GM12874 (cell line): ENCODE measurements around the gene ATP6V0A4.

Experiments used
- TF ChIP-seq, protein P1 (sequence below): IDR thresholded peaks from 2 replicates; pipeline ENCODE4 v1.5.1; 2011; ENCODE audit warnings: low read depth, mild to moderate bottlenecking, control low read depth, low read length, moderate library complexity; ENCODE audit not compliant: insufficient read depth

The ATP6V0A4 gene

GRCh38 chr7:138781004-138781403 lies 17.0 kb downstream of the ATP6V0A4 start:
- TF ChIP-seq, protein P1, sequence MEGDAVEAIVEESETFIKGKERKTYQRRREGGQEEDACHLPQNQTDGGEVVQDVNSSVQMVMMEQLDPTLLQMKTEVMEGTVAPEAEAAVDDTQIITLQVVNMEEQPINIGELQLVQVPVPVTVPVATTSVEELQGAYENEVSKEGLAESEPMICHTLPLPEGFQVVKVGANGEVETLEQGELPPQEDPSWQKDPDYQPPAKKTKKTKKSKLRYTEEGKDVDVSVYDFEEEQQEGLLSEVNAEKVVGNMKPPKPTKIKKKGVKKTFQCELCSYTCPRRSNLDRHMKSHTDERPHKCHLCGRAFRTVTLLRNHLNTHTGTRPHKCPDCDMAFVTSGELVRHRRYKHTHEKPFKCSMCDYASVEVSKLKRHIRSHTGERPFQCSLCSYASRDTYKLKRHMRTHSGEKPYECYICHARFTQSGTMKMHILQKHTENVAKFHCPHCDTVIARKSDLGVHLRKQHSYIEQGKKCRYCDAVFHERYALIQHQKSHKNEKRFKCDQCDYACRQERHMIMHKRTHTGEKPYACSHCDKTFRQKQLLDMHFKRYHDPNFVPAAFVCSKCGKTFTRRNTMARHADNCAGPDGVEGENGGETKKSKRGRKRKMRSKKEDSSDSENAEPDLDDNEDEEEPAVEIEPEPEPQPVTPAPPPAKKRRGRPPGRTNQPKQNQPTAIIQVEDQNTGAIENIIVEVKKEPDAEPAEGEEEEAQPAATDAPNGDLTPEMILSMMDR: no peak

- TF ChIP-seq, protein P1: no peak
Measured at GRCh38 chr7:138776166-138776833, 21.7 kb downstream of the ATP6V0A4 start.

GRCh38 chr7:138773817-138774216 lies 24.2 kb downstream of the ATP6V0A4 start:
- TF ChIP-seq, protein P1: no peak

DNA sequence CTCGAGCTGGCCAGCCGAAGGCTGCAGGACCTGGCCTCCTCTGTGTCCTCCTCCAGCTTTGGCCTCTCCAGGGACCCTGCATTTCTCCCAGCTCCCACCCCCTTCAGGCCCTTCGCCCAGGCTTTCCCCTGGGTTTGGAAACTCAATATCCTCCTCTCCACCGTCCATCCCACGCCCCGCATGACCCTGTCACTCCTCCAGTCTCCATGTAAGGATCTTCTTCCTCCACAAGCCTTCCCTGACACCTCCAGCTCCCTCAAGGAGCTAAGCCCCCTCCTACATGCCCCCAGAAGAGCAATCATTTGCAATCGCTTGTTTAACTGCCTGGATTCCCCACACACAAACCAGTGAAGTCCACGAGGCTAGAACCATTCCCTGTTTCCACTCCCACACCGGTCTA lies 24.8 kb downstream of the ATP6V0A4 start:
- TF ChIP-seq, protein P1: no peak

DNA sequence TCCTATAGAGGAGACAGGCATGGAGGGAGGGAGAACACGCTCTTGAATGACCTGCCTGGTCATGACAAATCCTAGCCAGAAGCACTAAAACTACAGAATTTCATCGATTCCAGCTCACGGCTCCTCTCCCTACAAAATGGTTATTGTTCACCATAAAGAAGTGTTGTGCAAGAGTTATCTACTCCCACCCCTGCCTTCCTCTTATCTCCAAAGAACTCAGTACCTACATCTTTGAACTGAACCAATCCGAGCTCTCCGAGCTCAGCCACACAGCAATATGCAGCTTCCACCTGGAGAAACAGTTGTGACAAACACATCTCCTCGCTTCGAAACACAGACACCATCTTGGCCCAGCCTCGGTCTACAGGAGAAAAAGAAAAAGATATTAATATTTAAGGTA lies 27.1 kb downstream of the ATP6V0A4 start:
- TF ChIP-seq, protein P1: no peak

DNA sequence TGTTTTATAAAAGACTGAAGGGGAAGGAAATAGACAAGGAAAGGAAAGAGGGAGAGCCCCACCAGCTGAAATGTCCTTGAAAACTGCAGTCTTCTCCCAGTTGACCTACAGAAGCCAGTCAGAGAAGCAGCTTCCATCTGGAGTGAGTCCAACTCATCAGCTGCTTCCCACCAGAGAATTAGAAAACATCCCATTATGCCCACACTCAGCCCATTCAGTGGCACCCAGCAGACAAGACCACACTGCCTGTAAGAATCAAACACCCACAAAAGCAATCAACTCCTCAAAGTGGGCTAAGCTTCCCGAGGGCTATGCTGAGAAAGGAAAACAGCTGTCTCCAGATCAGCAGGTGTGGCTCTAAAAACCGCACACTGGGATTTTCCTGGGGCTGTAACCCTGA lies 29.8 kb downstream of the ATP6V0A4 start:
- TF ChIP-seq, protein P1: no peak

- TF ChIP-seq, protein P1: no peak
Measured at GRCh38 chr7:138756591-138757242, 41.3 kb downstream of the ATP6V0A4 start.
